Stimulated activated CD4-positive, alpha-beta T cell treated with anti-CD3 and anti-CD28 coated beads, Interleukin-12 subunit alpha, Interleukin-12 subunit beta, amount 100 ng/mL, for 4 hours (primary cell): ENCODE measurements around the gene MTCH1.
"Not testable (repeated sequence)": the region's sequence is repeated elsewhere in the genome, so short reads cannot be mapped to it uniquely, and the experiment has no call there.

Experiments
- DNase-seq: peaks from one replicate; pipeline ENCODE4 v3.0.0-alpha.2; 2020

Gene MTCH1

GRCh38 chr6:36968266-36968977 lies 17.6 kb downstream of the MTCH1 start:
- no peak for DNase-seq

- no peak for DNase-seq
Measured at GRCh38 chr6:36967757-36968156, 18.2 kb downstream of the MTCH1 start.

- no peak for DNase-seq
Measured at GRCh38 chr6:36967301-36967700, 18.7 kb downstream of the MTCH1 start.

- no peak for DNase-seq
Measured at GRCh38 chr6:36964908-36965307, 21.1 kb downstream of the MTCH1 start.

GRCh38 chr6:36964349-36964748 lies 21.6 kb downstream of the MTCH1 start:
- no peak for DNase-seq

- no peak for DNase-seq
Measured at GRCh38 chr6:36963451-36964290, 22.3 kb downstream of the MTCH1 start.

- DNase-seq = peak; percentile 65
Measured at GRCh38 chr6:36962874-36963273, 23.1 kb downstream of the MTCH1 start.

- no peak for DNase-seq
Measured at GRCh38 chr6:36961441-36962435, 24.3 kb downstream of the MTCH1 start.

- DNase-seq = no peak
Measured at GRCh38 chr6:36959555-36960250, 26.3 kb downstream of the MTCH1 start.

- DNase-seq = no peak
Measured at GRCh38 chr6:36958775-36959554, 27.0 kb downstream of the MTCH1 start.

- DNase-seq = no peak
Measured at GRCh38 chr6:36957773-36958271, 28.2 kb downstream of the MTCH1 start.

- no peak for DNase-seq
Measured at GRCh38 chr6:36956446-36956820, 29.6 kb downstream of the MTCH1 start.

- DNase-seq = no peak
Measured at GRCh38 chr6:36955671-36956445, 30.1 kb downstream of the MTCH1 start.

- no peak for DNase-seq
Measured at GRCh38 chr6:36955136-36955535, 30.9 kb downstream of the MTCH1 start.

- DNase-seq = no peak
Measured at GRCh38 chr6:36954262-36954931, 31.6 kb downstream of the MTCH1 start, which contains the start of gene PI16. PI16 (plus strand) TSS chr6:36954738; CDS start chr6:36954761, 23 bp downstream.

- no peak for DNase-seq
Measured at GRCh38 chr6:36953931-36954261, 32.1 kb downstream of the MTCH1 start.

GRCh38 chr6:36949636-36950035 lies 36.4 kb downstream of the MTCH1 start:
- no peak for DNase-seq

- DNase-seq = not testable (repeated sequence)
Measured at GRCh38 chr6:36949076-36949475, 36.9 kb downstream of the MTCH1 start.

GRCh38 chr6:36947570-36948351 lies 38.2 kb downstream of the MTCH1 start:
- DNase-seq = no peak
